HG03565 (cell line): ENCODE measurements around the gene CLDN16.

Experiments used
- ATAC-seq: cut with Tn5 transposase; IDR thresholded peaks from one replicate; pipeline ENCODE4 v1.9.1; 2021; ENCODE audit warnings: mild to moderate bottlenecking, moderate library complexity; ENCODE audit not compliant: unreplicated experiment

The CLDN16 gene

DNA sequence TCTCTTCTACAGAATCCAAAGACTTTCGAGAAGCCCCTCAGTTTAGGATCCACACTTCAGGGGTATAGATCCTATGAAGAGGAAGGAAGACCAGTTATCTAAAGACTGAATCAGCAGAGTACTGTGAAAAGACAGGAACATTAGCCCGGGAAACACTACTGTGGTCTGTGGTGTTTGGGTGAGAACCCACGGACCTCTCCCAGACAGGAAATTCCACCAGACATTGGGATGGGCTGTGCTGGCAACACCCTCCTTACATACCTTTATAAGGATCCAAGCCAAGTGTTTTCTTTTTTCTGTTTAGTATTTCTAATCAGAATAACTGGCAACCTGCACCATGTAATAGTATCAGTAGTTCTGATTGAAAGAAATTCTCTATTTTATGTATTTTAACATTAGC lies 47.7 kb downstream of the CLDN16 start:
- no peak for ATAC-seq

DNA sequence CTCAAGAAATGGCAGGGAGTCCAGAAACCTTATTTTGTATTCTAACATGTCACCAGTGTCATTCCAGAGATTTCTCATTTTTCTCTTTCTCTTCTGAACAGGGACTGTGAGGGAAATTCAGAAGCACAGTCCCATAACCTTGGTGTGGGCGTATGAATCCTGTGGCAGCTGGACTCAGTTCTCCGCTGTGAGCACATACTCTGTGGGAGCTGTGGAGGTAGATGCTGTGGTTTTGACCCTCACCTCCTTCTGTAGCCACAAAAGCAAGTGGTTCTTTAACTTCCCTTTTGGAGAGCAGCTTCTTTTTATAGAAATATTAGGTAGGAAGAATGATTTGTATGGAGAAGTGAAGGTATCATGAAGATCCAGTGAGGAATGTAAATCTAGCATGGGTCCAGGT lies 48.4 kb downstream of the CLDN16 start:
- no peak for ATAC-seq

DNA sequence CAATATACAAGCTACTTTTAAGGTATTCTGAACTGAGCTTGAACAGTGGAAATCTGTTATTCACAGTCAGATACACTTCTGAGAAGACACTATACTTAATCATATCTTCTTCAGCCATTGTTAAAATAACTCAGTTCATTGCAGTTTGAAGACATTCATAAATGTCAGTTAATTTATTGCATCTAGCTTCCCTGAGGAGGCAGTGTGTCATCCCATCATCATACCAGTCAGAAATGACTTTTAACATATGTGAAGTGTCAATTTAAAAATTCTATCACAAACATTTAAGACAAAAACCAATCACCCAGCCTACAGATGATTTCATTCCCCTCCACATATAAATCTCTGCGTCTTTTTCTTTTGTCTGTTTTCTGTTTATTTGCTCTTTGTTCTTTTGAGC lies 54.3 kb downstream of the CLDN16 start:
- ATAC-seq: no peak

DNA sequence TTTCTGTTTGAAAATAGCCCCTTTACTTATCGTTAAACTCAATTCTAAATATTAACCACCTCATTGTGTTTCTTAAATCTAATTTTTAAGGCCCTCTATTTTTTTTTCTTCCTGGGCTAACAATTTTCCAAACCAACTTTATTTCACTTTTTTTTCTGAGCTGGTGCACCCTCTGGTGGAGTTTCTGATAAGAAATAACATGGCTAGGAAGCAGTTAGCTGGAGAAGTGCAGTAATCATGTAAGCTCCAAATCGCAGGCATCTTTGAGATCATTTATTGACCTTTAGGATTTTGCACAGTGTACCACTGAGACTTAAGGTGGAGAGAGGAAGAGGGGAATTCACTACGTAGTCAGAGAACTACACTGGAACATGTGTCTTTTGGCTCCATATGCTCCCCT lies 55.3 kb downstream of the CLDN16 start:
- ATAC-seq: no peak

DNA sequence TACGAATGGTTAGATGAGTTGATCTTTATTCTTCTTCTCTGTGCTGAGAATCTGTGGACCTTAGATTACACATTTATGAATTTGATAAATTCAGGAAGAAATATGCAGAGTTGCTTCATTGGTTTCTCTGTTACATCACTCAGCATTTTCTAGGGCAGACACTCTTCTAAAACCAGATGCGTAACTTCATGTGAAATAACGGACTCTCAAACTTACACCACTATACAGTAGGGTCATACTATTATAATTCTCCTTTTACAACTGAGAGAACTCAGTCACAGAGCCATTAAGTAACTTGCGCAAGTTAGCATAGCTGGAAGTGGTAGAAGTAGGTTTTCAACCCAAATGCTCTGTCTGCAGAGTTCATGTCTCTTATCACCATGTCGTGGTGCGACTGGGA lies 56.0 kb downstream of the CLDN16 start:
- ATAC-seq: no peak

DNA sequence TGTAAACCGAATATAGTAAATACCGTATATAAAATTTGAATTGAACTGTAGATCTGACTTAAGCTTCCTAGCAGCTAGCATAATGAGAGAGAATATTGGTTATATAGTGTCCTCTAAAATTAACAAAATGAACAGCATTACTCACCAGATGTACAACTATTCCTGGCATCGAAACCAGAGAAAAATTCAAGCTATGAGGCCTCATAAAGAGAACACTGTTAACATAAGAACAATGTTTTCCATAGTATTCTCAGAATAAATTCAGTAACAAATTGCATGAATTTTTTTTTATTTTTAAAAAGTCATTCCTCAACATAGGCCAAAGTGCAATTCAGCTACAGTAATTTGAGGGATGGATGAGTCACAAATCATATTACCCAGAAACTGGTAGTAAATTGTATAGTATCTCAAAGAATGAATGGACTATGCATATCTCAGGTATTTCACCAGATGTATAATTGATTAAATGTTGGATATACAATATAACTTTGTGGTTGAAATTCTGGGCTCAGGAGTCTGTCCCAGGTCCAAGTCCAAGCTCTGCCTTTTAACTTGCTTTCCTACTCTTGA lies 56.7 kb downstream of the CLDN16 start:
- ATAC-seq: no peak

DNA sequence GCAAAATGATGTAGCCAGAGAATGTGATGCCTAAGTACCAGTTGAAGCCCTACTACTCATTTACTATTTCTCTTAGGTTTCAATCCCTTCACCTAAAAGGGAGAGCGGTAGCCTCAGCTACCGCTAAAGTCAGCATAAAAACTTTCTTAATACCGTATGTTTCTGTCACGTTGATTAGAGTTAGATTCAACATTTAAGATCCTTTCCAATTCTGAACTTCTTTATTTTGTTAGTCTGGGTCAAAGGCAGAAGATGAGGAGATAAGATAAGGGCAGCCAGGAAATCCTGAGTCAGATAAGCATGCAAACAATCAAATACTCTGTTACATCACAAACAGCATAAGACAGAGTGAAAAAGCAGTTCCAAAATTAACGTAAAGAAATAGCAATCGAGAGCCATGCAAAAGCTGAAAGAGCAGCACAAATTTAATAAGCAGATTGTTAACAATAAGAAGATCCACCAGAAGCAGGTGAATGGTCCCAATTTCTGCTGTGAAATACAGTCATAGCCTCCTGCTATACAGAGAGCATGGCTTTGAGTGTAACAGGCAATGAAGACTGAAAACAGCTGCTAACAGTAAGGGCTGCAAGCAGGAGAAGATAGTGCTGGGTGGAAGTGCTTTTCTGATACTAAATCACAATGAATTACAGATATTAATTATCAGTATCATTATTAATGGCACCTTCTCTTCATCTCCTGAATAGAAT lies 58.8 kb downstream of the CLDN16 start:
- ATAC-seq: no peak

DNA sequence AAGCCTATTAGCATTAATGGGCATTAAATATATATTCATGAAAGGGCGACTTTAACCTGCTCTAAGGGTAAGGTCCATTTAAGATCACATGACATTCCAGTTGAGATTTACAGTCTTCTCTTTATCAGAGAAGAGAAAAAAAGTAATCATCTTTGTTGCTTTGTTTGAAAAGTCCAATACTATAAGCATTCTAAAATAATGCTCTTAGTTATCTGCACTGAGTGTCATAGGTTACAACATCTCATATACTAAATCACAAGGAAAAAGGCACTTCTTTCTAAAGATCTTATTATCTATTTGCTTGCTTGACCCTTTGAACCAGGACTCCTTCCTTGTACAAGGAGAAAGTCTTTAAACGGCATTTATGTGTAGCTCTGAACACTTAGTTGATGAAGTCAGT lies 60.3 kb downstream of the CLDN16 start:
- ATAC-seq: no peak

DNA sequence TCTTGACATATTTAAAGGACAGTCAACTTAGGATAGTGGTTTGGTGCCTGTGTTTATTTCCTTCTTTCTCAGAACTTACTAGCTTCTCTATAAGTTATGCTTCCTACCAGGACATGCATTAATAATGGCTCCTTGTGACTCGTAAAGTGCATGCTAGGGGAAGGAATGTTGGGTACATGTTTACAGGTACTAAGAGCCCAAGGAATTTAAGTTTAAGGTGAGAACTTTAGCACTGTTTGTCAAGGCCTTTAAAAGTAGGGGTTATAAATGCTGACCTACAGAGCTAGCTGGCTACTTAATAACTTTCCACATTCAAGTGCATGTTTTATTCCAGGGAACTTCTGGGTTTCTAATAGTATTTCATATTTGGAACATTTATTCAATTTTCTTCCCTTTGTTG lies 61.8 kb downstream of the CLDN16 start, which contains the start of gene TMEM207:
TSS of gene TMEM207 (minus strand) at position 101 of the 400 bp plus-strand sequence. CDS start at position 9, 92 bp downstream.
- no peak for ATAC-seq

DNA sequence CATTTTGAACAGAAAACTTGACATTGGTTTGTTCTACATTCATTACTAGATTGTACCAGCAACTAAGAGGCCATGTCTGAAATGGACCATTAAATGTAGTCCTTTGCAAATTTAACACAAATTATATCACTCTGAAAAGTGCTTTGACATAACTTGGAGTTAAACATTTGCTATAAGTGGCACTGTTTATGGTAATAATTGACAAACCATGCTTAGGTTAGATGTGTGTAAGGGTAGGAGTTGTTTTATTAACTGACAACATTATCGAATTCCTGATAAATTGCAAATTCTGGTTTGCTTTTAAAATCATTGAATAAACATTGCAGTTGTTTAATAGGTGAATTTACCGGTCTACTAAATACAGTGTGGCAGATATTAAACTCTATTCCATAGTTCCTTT lies 67.9 kb downstream of the CLDN16 start:
- no peak for ATAC-seq

DNA sequence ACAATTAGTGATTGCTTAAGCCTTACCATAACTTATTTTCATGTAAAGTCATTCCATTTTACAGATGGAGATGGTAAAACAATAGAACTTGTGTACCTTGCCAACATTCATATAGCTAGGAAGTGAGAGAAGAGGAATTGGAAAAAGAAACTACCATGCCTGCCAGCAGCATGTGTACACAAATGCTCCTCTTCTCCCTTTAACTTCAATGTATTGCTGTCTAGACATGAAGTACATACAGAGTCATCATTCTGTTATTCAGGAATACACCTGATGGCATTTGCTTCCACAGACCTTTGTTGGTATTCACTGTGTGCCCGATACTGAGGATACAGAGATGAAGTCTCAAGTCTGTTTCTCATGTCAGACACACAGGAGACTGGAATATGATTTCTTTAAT lies 68.8 kb downstream of the CLDN16 start:
- no peak for ATAC-seq

DNA sequence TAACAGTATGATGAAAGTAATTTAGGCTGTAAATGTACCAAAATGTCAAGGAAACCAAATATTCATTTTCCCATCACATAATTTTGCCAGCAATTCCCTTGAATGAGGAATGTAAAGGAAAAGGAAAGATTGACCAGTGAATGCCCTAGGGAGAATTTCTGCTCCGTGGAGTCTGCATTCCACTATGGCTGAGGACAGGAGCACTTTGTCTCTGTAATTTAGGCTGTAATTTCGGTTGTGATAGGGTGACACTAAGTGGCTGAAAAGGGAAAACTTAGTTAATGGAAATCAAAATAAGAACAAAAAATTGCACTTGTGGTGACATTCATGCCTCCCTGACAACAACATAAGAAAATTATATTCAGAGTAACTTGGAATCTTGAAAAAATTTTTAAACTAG lies 70.1 kb downstream of the CLDN16 start:
- ATAC-seq: no peak
